ENCODE measurements around the gene MED31. TPM values are rescaled to one million over a fixed set of nuclear protein-coding genes. Genes with fewer than 3 reads are reported as not detected.

Gene MED31
- total RNA-seq, 1 experiment from 2014 or later: 10.6 TPM

- H3K4me1 Mint-ChIP-seq: peaks cover 23% of the 10 kb centered on the region
- no peaks in the 10 kb centered on the region for H3K27me3 Mint-ChIP-seq (ENCODE audit: low read depth)
- ATAC-seq: peak; percentile 90
- no peaks in the 10 kb centered on the region for H3K9me3 Mint-ChIP-seq
- peaks cover 27% of the 10 kb centered on the region for H3K36me3 Mint-ChIP-seq
- ChIA-PET POLR2A (no interaction called here), CTCF (interaction anchor here (0.5 to 2.4 kb wide), 5 partner anchors 8 to 364 kb away, joined by 3 to 5 read pairs (median 3); partner anchors contain the start of genes C17orf100 and MED31)
- peak within 1 kb of the TSS; percentile 99 for H3K27ac Mint-ChIP-seq
- H3K4me3 Mint-ChIP-seq: peak within 1 kb of the TSS; percentile 88
- peak; percentile 92 for DNase-seq (ENCODE audit: low spot score)
- TF ChIP-seq ZNF423 (CRISPR knock-in tag; IDR thresholded peaks at IDR 0.05): no peak
- TF ChIP-seq, protein P1, sequence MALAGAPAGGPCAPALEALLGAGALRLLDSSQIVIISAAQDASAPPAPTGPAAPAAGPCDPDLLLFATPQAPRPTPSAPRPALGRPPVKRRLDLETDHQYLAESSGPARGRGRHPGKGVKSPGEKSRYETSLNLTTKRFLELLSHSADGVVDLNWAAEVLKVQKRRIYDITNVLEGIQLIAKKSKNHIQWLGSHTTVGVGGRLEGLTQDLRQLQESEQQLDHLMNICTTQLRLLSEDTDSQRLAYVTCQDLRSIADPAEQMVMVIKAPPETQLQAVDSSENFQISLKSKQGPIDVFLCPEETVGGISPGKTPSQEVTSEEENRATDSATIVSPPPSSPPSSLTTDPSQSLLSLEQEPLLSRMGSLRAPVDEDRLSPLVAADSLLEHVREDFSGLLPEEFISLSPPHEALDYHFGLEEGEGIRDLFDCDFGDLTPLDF (CRISPR knock-in tag; IDR thresholded peaks at IDR 0.05): no peak
- no peak for TF ChIP-seq JAZF1 (CRISPR knock-in tag; IDR thresholded peaks at IDR 0.05)
- no peak for TF ChIP-seq RORB (CRISPR knock-in tag; IDR thresholded peaks at IDR 0.05)
- no peak for TF ChIP-seq KAT7 (CRISPR knock-in tag; IDR thresholded peaks at IDR 0.05; ENCODE audit: borderline replicate concordance)
- no peak for TF ChIP-seq MXD4 (CRISPR knock-in tag; IDR thresholded peaks at IDR 0.05; ENCODE audit: borderline replicate concordance)
- TF ChIP-seq SMAD4 (CRISPR knock-in tag; IDR thresholded peaks at IDR 0.05): no peak
- TF ChIP-seq GABPB1 (CRISPR knock-in tag; IDR thresholded peaks at IDR 0.05): peak; percentile 70
- TF ChIP-seq E2F4 (CRISPR knock-in tag; IDR thresholded peaks at IDR 0.05; ENCODE audit: borderline replicate concordance, low read depth): no peak
- TF ChIP-seq, protein P2, sequence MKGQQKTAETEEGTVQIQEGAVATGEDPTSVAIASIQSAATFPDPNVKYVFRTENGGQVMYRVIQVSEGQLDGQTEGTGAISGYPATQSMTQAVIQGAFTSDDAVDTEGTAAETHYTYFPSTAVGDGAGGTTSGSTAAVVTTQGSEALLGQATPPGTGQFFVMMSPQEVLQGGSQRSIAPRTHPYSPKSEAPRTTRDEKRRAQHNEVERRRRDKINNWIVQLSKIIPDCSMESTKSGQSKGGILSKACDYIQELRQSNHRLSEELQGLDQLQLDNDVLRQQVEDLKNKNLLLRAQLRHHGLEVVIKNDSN (CRISPR knock-in tag; IDR thresholded peaks at IDR 0.05): no peak; the same call in 1 of the 2 replicates
- TF ChIP-seq ESRRA (CRISPR knock-in tag; IDR thresholded peaks at IDR 0.05; ENCODE audit: borderline replicate concordance): no peak
- TF ChIP-seq SMAD3 (CRISPR knock-in tag; IDR thresholded peaks at IDR 0.05; ENCODE audit: borderline replicate concordance): no peak
- TF ChIP-seq PRRX2 (CRISPR knock-in tag; IDR thresholded peaks at IDR 0.05): peak; percentile 8; the same call in 1 of the 2 replicates
- TF ChIP-seq NFYB (CRISPR knock-in tag; conservative IDR thresholded peaks at IDR 0.05; ENCODE audit: low read depth): no peak
- peak; percentile 84; the same call in 1 of the 2 replicates for TF ChIP-seq IRF1 (CRISPR knock-in tag; IDR thresholded peaks at IDR 0.05)
- no peak for TF ChIP-seq ELF4 (CRISPR knock-in tag; IDR thresholded peaks at IDR 0.05; ENCODE audit: low read depth)
- no peak for TF ChIP-seq IRF2 (CRISPR knock-in tag; IDR thresholded peaks at IDR 0.05; ENCODE audit: borderline replicate concordance, low read depth)
- no peak for TF ChIP-seq HMGXB4 (CRISPR knock-in tag; IDR thresholded peaks at IDR 0.05)
- TF ChIP-seq ZNF317 (CRISPR knock-in tag; IDR thresholded peaks at IDR 0.05; ENCODE audit: borderline replicate concordance, low read depth): no peak
- no peak for TF ChIP-seq NFE2L1 (CRISPR knock-in tag; IDR thresholded peaks at IDR 0.05)
- no peak for TF ChIP-seq JUN (CRISPR knock-in tag; IDR thresholded peaks at IDR 0.05)
- no peak; the same call in 1 of the 2 replicates for TF ChIP-seq EMX1 (CRISPR knock-in tag; IDR thresholded peaks at IDR 0.05)
- TF ChIP-seq NR3C1 (CRISPR knock-in tag; conservative IDR thresholded peaks at IDR 0.05; ENCODE audit: low read depth): no peak
- peak; percentile 80 for TF ChIP-seq ZBTB21 (CRISPR knock-in tag; IDR thresholded peaks at IDR 0.05; ENCODE audit: borderline replicate concordance)
- TF ChIP-seq, protein P3, sequence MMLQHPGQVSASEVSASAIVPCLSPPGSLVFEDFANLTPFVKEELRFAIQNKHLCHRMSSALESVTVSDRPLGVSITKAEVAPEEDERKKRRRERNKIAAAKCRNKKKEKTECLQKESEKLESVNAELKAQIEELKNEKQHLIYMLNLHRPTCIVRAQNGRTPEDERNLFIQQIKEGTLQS (CRISPR knock-in tag; conservative IDR thresholded peaks at IDR 0.05): no peak
- 0 out of 2 replicates have a peak, but pooled peaks have one; percentile 51 for TF ChIP-seq E2F5 (CRISPR knock-in tag; IDR thresholded peaks at IDR 0.05)
- TF ChIP-seq ZNF512 (CRISPR knock-in tag; IDR thresholded peaks at IDR 0.05; ENCODE audit: borderline replicate concordance): no peak
- TF ChIP-seq CREM (CRISPR knock-in tag; IDR thresholded peaks at IDR 0.05): no peak
- TF ChIP-seq ETV6 (CRISPR knock-in tag; IDR thresholded peaks at IDR 0.05): peak; percentile 74
Measured at GRCh38 chr17:6640536-6641246, 10.7 kb downstream of the MED31 start, which contains the start of the genes KIAA0753 and TXNDC17. Gene KIAA0753 (minus strand): TSS chr17:6640711. CDS start chr17:6635103, 5,608 bp downstream. Gene TXNDC17 (plus strand): TSS chr17:6641060. CDS start chr17:6641083, 23 bp downstream.
